K562 (cell line): Measurements from ENCODE around the gene COL13A1. TPM values are rescaled to one million over a fixed set of nuclear protein-coding genes. Genes with fewer than 3 reads are reported as not detected.
A peak's percentile ranks its signal among the peaks of the same experiment; 100 is the strongest.

Source experiments
- ATAC-seq: fragments of 200-7000 bp; cut with Tn5 transposase; 3 replicates; pipeline ENCODE4 v1.9.1; 2020; ENCODE audit warnings: moderate library complexity
- BruUV-seq: library from RNA; stranded (reverse); fragments of 400-500 nt; replicated peaks from 2 replicates; lab custom pipeline; 2021; lab: Mats Ljungman, UMichigan
- CTCF ChIA-PET: fragments of 300-600 bp; formaldehyde crosslinking; extraction: SDS; loops from one replicate; lab custom pipeline; 2021; ENCODE audit warnings: low intra/inter-chr PET ratio; lab: Yijun Ruan, JAX
- POLR2A ChIA-PET: fragments of 300-600, 350-650 bp; sonication (Branson Sonifier 250); formaldehyde crosslinking; extraction: SDS; loops from one replicate; lab custom pipeline; 2021; ENCODE audit warnings: antibody characterized with exemption, inconsistent platforms; lab: Yijun Ruan, JAX
- DNase-seq, 4 experiments: peaks; one replicate each; pipeline versions ENCODE4 v3.0.0 to v3.0.0-alpha.2; 2011 to 2018; ENCODE audit warnings: low spot score in 3 of 4, mixed read lengths in 3 of 4; ENCODE audit errors: extremely low read depth in 1 of 4
- FAIRE-seq: peaks from 2 replicates; lab custom pipeline; 2011; peaks lifted over from hg19 to GRCh38; lab: Jason Lieb, UNC
- H2AFZ ChIP-seq: 2 replicates; pipeline ENCODE4 v1.6.0; 2011; ENCODE audit warnings: low read depth, low read length, control low read depth, inconsistent platforms
- H3K27ac ChIP-seq: fragments of 200-600 bp; 3 replicates; pipeline ENCODE4 v1.8.0; 2011; ENCODE audit warnings: low read depth, mild to moderate bottlenecking, control low read depth, inconsistent platforms, low read length, moderate library complexity, mixed read lengths; ENCODE audit errors: extremely low read depth
- H3K27me3 ChIP-seq, 2 experiments: fragments of 300-600 bp in 1 of 2; 2 replicates in 1 of 2; 3 replicates in 1 of 2; pipeline versions ENCODE4 v1.6.0 to v1.8.0; 2011; ENCODE audit warnings: inconsistent platforms in 2 of 2, low read length in 2 of 2, mild to moderate bottlenecking in 1 of 2, mixed read lengths in 1 of 2, moderate library complexity in 1 of 2; ENCODE audit not compliant: control insufficient read depth in 2 of 2, insufficient read depth in 2 of 2
- H3K36me3 ChIP-seq: fragments of 300-600 bp; 3 replicates; pipeline ENCODE4 v1.8.0; 2011; ENCODE audit warnings: mild to moderate bottlenecking, low read length, inconsistent platforms; ENCODE audit not compliant: control insufficient read depth, insufficient read depth
- H3K4me1 ChIP-seq, 2 experiments: fragments of 200-600 bp in 1 of 2; replicated peaks in 1 of 2; 2 replicates in 1 of 2; 3 replicates in 1 of 2; pipeline versions ENCODE4 v1.5.1 to v1.8.0; 2011; ENCODE audit warnings: inconsistent platforms in 2 of 2, low read length in 2 of 2, mild to moderate bottlenecking in 1 of 2, mixed read lengths in 1 of 2, moderate library complexity in 1 of 2; ENCODE audit not compliant: control insufficient read depth in 2 of 2, insufficient read depth in 2 of 2
- H3K4me2 ChIP-seq: 2 replicates; pipeline ENCODE4 v1.6.1; 2011; ENCODE audit warnings: low read length, control low read depth, inconsistent platforms, mixed read lengths; ENCODE audit not compliant: insufficient read depth
- H3K4me3 ChIP-seq: fragments of 200-600 bp; sonication (generic), shearing (Covaris generic); 2 replicates; pipeline ENCODE4 v1.5.1; 2016; ENCODE audit warnings: control low read depth, inconsistent platforms
- H3K79me2 ChIP-seq: fragments of 200-600 bp; 3 replicates; pipeline ENCODE4 v1.8.0; 2011; ENCODE audit warnings: low read length, inconsistent platforms; ENCODE audit not compliant: control insufficient read depth, insufficient read depth
- H3K9ac ChIP-seq, 2 experiments: 2 replicates each; pipeline versions ENCODE4 v1.6.0 to v1.6.1; 2011; ENCODE audit warnings: low read depth in 2 of 2, low read length in 2 of 2, control low read depth in 1 of 2, inconsistent platforms in 1 of 2, mild to moderate bottlenecking in 1 of 2, mixed read lengths in 1 of 2; ENCODE audit not compliant: insufficient read depth in 1 of 2
- H3K9me1 ChIP-seq: one replicate; pipeline ENCODE4 v1.6.0; 2011; ENCODE audit warnings: inconsistent platforms, mild to moderate bottlenecking, low read length, moderate library complexity; ENCODE audit not compliant: control insufficient read depth, insufficient read depth
- H3K9me3 ChIP-seq: replicated peaks from 2 replicates; pipeline ENCODE4 v1.5.1; 2011; ENCODE audit warnings: low read depth, low read length, inconsistent platforms; ENCODE audit not compliant: control insufficient read depth, insufficient read depth
- H4K20me1 ChIP-seq: replicated peaks from 2 replicates; pipeline ENCODE4 v1.6.1; 2011; ENCODE audit warnings: low read length, inconsistent platforms, mixed read lengths; ENCODE audit not compliant: control insufficient read depth, insufficient read depth
- COPS2 ChIP-seq: fragments of 450-650 bp; conservative IDR thresholded peaks from 2 replicates; pipeline ENCODE4 v1.6.1; 2016; ENCODE audit warnings: mild to moderate bottlenecking, moderate library complexity
- EHMT2 ChIP-seq: fragments of 450-650 bp; IDR thresholded peaks from 2 replicates; pipeline ENCODE4 v1.6.1; 2018; ENCODE audit warnings: antibody characterized with exemption
- FIP1L1 ChIP-seq: fragments of 200-400 bp; formaldehyde crosslinking; IDR thresholded peaks from 2 replicates; pipeline ENCODE4 v1.6.1; 2018; ENCODE audit warnings: mild to moderate bottlenecking, low read depth, low read length; ENCODE audit not compliant: poor library complexity, severe bottlenecking
- NBN ChIP-seq: fragments of 450-650 bp; IDR thresholded peaks from 2 replicates; pipeline ENCODE4 v1.6.1; 2016; ENCODE audit warnings: low read depth, mild to moderate bottlenecking
- NONO ChIP-seq, 2 experiments: fragments of 200-400 bp in 1 of 2; fragments of 450-650 bp in 1 of 2; formaldehyde crosslinking in 1 of 2; IDR thresholded peaks; 2 replicates each; pipeline ENCODE4 v1.6.1; 2017; ENCODE audit warnings: low read depth in 2 of 2, mild to moderate bottlenecking in 2 of 2, moderate library complexity in 2 of 2, low read length in 1 of 2
- PHF21A ChIP-seq: fragments of 450-650 bp; IDR thresholded peaks from 2 replicates; pipeline ENCODE4 v1.6.1; 2017; ENCODE audit warnings: low read depth, borderline replicate concordance
- PHF8 ChIP-seq: fragments of 200-600 bp; sonication (generic); IDR thresholded peaks from 2 replicates; pipeline ENCODE4 v1.6.1; 2012; ENCODE audit warnings: mixed run types, mild to moderate bottlenecking, inconsistent platforms, low read length, moderate library complexity, borderline replicate concordance
- RBM25 ChIP-seq: fragments of 200-400 bp; formaldehyde crosslinking; IDR thresholded peaks from 2 replicates; pipeline ENCODE4 v1.6.1; 2018; ENCODE audit warnings: low read length, low read depth, moderate library complexity; ENCODE audit not compliant: severe bottlenecking
- TBP ChIP-seq: optimal IDR thresholded peaks from 2 replicates; pipeline ENCODE3; 2011; ENCODE audit warnings: low read depth, low read length, improper control_type of control experiment
- ZC3H8 ChIP-seq: fragments of 450-650 bp; IDR thresholded peaks from 2 replicates; pipeline ENCODE4 v1.6.1; 2017
- ZFP36 ChIP-seq: fragments of 150-350 bp; IDR thresholded peaks from 2 replicates; pipeline ENCODE4 v1.6.1; 2018; ENCODE audit warnings: low read length, low read depth; ENCODE audit not compliant: partially characterized antibody
- WGBS: fragments of 100-300 bp; shearing (Covaris generic); methylation state at CpG from one replicate; pipeline ENCODE4 v1.1.6; 2016; ENCODE audit warnings: low coverage, mixed read lengths; ENCODE audit not compliant: insufficient coverage; ENCODE audit errors: missing lambda C conversion rate; 5-methylcytosine and 5-hydroxymethylcytosine counted together
- in situ Hi-C: fragments of 300-500 bp; cut with MboI; formaldehyde crosslinking; loops from 4 replicates; pipeline ENCODE4 v1.15.0; 2018; ENCODE audit warnings: inconsistent platforms, mixed read lengths
- intact Hi-C: fragments of 100-400 bp; cut with micrococcal nuclease; formaldehyde crosslinking; loops from 2 replicates; pipeline ENCODE4 v1.14.2; 2022
- polyA plus RNA-seq, 8 experiments: library from polyadenylated mRNA; depleted of rRNA in 4 of 8; stranded (reverse) in 5 of 8; unstranded in 3 of 8; fragments of >200 nt; fragmentation: Nextera tagmentation in 2 of 8; fragmentation: Illumina TruSeq in 1 of 8; extraction: Ambion mirVana in 2 of 8; extraction: Trizol in 1 of 8; gene quantifications; 2 replicates each; pipeline versions ENCODE4 v1.2.1 to v1.2.3, GENCODE V29; 2011 to 2014; ENCODE audit warnings: inconsistent platforms in 1 of 8, missing spikeins in 1 of 8
- total RNA-seq, 7 experiments: library from RNA; depleted of rRNA in 6 of 7; stranded (reverse); fragments of >200 nt in 6 of 7; fragmentation: Illumina TruSeq in 2 of 7; extraction: Trizol in 2 of 7; gene quantifications; 2 replicates each; pipeline versions ENCODE4 v1.2.1 to v1.2.3, GENCODE V29; 2011 to 2021; ENCODE audit warnings: low replicate concordance in 1 of 7
- TF ChIP-seq, protein P1 (sequence below): sonication (generic); formaldehyde crosslinking; IDR thresholded peaks from 2 replicates; pipeline ENCODE4 v1.8.1; 2023; ENCODE audit warnings: mild to moderate bottlenecking, missing genetic modification reagents
- TF ChIP-seq, protein P2 (sequence below), 3 experiments: IDR thresholded peaks in 2 of 3; conservative IDR thresholded peaks in 1 of 3; 2 replicates each; pipeline ENCODE4 v1.5.1; 2011 to 2012; ENCODE audit warnings: low read length in 3 of 3, mild to moderate bottlenecking in 3 of 3, control low read depth in 2 of 3, improper control_type of control experiment in 1 of 3, inconsistent platforms in 1 of 3, low read depth in 1 of 3, mixed read lengths in 1 of 3, moderate library complexity in 1 of 3; ENCODE audit not compliant: insufficient read depth in 2 of 3
- TF ChIP-seq, protein P3 (sequence below), 2 experiments: fragments of 150-350 bp in 1 of 2; IDR thresholded peaks; 2 replicates each; pipeline ENCODE4 v1.6.1; 2012 to 2016; ENCODE audit warnings: low read depth in 2 of 2, low read length in 2 of 2, mild to moderate bottlenecking in 1 of 2, moderate library complexity in 1 of 2

COL13A1 gene
- total and polyA plus RNA-seq, 9 of the 15 experiments (the other 6 are each of a cell fraction or from before 2014, with no cell fraction given): not detected

DNA sequence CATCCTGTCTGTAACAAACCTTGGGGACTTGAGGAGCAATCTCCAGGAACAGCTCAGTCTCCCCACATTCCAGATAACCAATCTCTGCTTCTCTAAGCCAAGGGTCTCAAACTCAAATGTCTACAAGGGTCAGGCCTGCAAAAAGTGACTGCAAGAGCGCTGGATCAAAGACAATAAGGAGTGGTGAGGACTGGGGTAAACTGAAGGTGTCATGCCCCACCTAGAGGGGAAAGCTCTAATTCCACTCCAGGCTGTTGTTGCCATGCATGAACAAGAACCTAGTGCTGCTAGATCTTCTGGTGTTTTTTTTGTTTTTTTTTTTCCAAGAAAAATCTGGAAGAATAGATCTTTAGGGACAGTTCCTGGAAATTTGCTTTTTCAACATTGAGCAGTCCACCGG is 133.1 kb downstream of the COL13A1 start:
- peaks cover 9% of the 10 kb centered on the region; the same call in 1 of the 2 replicates for H4K20me1 ChIP-seq
- DNase-seq (no peak), ATAC-seq (peak; percentile 60), FAIRE-seq (peak; percentile 52)
- no peaks in the 10 kb centered on the region for H3K4me1 ChIP-seq
- no peak overlapping the region for H3K9ac ChIP-seq
- no peaks in the 10 kb centered on the region for H3K9me3 ChIP-seq
- H3K4me2 ChIP-seq: no peak overlapping the region
- H2AFZ ChIP-seq: no peak overlapping the region
- no peaks in the 10 kb centered on the region for H3K9me1 ChIP-seq
- no peak overlapping the region for H3K27ac ChIP-seq
- BruUV-seq: no TSS peak
- 0% methylated on average over 2 of the region's 2 CpGs for WGBS
- intact Hi-C loops (no loop called here), in situ Hi-C loops (no loop called here)
- no peak overlapping the region for H3K4me3 ChIP-seq
- H3K36me3 ChIP-seq: no peaks in the 10 kb centered on the region
- ChIA-PET POLR2A (interaction anchor here (0.5 to 1.1 kb wide), 2 partner anchors 13 to 24 kb away, joined by 3 read pairs; no protein-coding TSS in a partner anchor), CTCF (no interaction called here)
- H3K27me3 ChIP-seq: peaks cover 7 to 34% of the 10 kb centered on the region in 2 experiments; a peak in 4 of 5 replicates
- no peaks in the 10 kb centered on the region for H3K79me2 ChIP-seq
- no peak for TF ChIP-seq EHMT2
- TF ChIP-seq, protein P1, sequence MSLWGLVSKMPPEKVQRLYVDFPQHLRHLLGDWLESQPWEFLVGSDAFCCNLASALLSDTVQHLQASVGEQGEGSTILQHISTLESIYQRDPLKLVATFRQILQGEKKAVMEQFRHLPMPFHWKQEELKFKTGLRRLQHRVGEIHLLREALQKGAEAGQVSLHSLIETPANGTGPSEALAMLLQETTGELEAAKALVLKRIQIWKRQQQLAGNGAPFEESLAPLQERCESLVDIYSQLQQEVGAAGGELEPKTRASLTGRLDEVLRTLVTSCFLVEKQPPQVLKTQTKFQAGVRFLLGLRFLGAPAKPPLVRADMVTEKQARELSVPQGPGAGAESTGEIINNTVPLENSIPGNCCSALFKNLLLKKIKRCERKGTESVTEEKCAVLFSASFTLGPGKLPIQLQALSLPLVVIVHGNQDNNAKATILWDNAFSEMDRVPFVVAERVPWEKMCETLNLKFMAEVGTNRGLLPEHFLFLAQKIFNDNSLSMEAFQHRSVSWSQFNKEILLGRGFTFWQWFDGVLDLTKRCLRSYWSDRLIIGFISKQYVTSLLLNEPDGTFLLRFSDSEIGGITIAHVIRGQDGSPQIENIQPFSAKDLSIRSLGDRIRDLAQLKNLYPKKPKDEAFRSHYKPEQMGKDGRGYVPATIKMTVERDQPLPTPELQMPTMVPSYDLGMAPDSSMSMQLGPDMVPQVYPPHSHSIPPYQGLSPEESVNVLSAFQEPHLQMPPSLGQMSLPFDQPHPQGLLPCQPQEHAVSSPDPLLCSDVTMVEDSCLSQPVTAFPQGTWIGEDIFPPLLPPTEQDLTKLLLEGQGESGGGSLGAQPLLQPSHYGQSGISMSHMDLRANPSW (CRISPR knock-in tag): no peak
- no peak for TF ChIP-seq FIP1L1
- TF ChIP-seq, protein P2, sequence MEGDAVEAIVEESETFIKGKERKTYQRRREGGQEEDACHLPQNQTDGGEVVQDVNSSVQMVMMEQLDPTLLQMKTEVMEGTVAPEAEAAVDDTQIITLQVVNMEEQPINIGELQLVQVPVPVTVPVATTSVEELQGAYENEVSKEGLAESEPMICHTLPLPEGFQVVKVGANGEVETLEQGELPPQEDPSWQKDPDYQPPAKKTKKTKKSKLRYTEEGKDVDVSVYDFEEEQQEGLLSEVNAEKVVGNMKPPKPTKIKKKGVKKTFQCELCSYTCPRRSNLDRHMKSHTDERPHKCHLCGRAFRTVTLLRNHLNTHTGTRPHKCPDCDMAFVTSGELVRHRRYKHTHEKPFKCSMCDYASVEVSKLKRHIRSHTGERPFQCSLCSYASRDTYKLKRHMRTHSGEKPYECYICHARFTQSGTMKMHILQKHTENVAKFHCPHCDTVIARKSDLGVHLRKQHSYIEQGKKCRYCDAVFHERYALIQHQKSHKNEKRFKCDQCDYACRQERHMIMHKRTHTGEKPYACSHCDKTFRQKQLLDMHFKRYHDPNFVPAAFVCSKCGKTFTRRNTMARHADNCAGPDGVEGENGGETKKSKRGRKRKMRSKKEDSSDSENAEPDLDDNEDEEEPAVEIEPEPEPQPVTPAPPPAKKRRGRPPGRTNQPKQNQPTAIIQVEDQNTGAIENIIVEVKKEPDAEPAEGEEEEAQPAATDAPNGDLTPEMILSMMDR (IDR thresholded peaks at IDR 0.05 in 2 of 3, conservative IDR thresholded peaks at IDR 0.05 in 1 of 3; ENCODE audit: insufficient read depth in 2 of 3, low read depth in 1 of 3, low read length in 3 of 3): peak; percentile 23 to 39 (median 36); a peak in 3 of 6 replicates
- no peak for TF ChIP-seq TBP
- TF ChIP-seq ZC3H8: no peak
- no peak for TF ChIP-seq PHF21A
- no peak for TF ChIP-seq NONO (IDR thresholded peaks at IDR 0.05; ENCODE audit: low read depth in 2 of 2, low read length in 1 of 2)
- no peak for TF ChIP-seq PHF8
- TF ChIP-seq, protein P3, sequence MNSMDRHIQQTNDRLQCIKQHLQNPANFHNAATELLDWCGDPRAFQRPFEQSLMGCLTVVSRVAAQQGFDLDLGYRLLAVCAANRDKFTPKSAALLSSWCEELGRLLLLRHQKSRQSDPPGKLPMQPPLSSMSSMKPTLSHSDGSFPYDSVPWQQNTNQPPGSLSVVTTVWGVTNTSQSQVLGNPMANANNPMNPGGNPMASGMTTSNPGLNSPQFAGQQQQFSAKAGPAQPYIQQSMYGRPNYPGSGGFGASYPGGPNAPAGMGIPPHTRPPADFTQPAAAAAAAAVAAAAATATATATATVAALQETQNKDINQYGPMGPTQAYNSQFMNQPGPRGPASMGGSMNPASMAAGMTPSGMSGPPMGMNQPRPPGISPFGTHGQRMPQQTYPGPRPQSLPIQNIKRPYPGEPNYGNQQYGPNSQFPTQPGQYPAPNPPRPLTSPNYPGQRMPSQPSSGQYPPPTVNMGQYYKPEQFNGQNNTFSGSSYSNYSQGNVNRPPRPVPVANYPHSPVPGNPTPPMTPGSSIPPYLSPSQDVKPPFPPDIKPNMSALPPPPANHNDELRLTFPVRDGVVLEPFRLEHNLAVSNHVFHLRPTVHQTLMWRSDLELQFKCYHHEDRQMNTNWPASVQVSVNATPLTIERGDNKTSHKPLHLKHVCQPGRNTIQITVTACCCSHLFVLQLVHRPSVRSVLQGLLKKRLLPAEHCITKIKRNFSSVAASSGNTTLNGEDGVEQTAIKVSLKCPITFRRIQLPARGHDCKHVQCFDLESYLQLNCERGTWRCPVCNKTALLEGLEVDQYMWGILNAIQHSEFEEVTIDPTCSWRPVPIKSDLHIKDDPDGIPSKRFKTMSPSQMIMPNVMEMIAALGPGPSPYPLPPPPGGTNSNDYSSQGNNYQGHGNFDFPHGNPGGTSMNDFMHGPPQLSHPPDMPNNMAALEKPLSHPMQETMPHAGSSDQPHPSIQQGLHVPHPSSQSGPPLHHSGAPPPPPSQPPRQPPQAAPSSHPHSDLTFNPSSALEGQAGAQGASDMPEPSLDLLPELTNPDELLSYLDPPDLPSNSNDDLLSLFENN (IDR thresholded peaks at IDR 0.05; ENCODE audit: low read depth in 2 of 2, low read length in 2 of 2): no peak
- peak; percentile 74 for TF ChIP-seq ZFP36
- no peak for TF ChIP-seq COPS2
- TF ChIP-seq RBM25: peak; percentile 30
- TF ChIP-seq NBN: no peak
